Urinary bladder (tissue), 4 donors: ENCODE measurements around the gene THOC7. TPM values are rescaled to one million over a fixed set of nuclear protein-coding genes. Genes with fewer than 3 reads are reported as not detected.

Experiments used
- DNase-seq: peaks from one replicate; pipeline ENCODE4 v3.0.0-alpha.2; 2015; ENCODE audit errors: extremely low spot score
- H3K27ac ChIP-seq: one replicate; pipeline ENCODE4 v1.5.1; 2013; ENCODE audit warnings: low read depth, mild to moderate bottlenecking, moderate library complexity
- H3K36me3 ChIP-seq: one replicate; pipeline ENCODE4 v1.6.1; 2013; ENCODE audit warnings: mild to moderate bottlenecking, moderate library complexity; ENCODE audit not compliant: insufficient read depth
- H3K4me1 ChIP-seq: one replicate; pipeline ENCODE4 v1.6.1; 2013; ENCODE audit warnings: mild to moderate bottlenecking, moderate library complexity; ENCODE audit not compliant: insufficient read depth
- H3K4me3 ChIP-seq: one replicate; pipeline ENCODE4 v1.5.1; 2013; ENCODE audit warnings: low read depth, low read length
- WGBS: extraction: QIAGEN DNeasy Blood & Tissue Kit; methylation state at CpG from one replicate; pipeline ENCODE4 v1.1.7; 2013; 5-methylcytosine and 5-hydroxymethylcytosine counted together
- polyA plus RNA-seq: library from polyadenylated mRNA; stranded (reverse); fragments of 200-250 nt; gene quantifications from one replicate; pipeline ENCODE4 v1.2.3, GENCODE V29; 2013
- total RNA-seq: library from RNA; depleted of rRNA; stranded (reverse); fragments of >200 nt; gene quantifications from one replicate; pipeline ENCODE4 v1.2.3, GENCODE V29; 2014
- donor health status: healthy with polysubstance abuse.
- donor health status: healthy.

THOC7 gene
- total and polyA plus RNA-seq, 2 donors = 51.2 to 63.5 TPM

DNA sequence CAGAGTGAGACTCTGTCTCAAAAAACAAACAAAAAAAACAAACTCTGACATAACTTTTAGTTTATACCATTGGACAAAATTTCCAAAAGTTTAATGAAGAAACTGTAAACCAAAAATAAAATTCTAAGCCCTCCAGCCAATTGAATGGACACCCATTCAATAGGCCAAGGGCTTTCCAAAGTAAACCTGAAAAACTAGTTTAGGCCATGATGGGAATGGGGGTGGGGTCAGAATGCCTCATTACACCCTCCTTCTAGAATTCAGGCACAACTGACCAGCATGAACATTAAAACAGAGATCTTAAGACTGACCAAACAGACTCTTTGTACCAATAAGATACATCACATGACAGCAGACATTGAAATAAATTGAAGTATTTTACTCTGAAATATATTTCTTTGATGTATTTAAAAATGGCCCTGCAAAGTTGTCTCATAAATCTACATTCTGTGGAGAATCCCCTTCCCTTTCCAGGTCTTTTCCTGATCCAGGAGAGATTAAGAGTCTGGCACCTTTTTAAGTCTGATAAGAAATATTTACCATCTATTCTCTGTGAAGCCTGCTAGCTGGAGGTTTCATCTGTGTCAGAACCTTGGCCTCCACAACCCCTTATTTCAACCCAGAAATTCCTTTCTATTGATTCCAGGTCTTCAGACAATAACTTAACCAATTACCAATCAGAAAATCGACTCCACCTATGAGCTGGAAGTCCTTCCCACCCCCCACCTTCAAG lies 15.7 kb downstream of the THOC7 start:
- Histone ChIP-seq H3K4me3 (no peak overlapping the region), H3K36me3 (no peaks in the 10 kb centered on the region), H3K4me1 (no peaks in the 10 kb centered on the region), H3K27ac (no peak overlapping the region)
- 59% methylated on average over 1 of the region's 1 CpG for WGBS
- DNase-seq = no peak

- Histone ChIP-seq H3K36me3 (no peaks in the 10 kb centered on the region), H3K4me3 (no peak overlapping the region), H3K27ac (no peak overlapping the region), H3K4me1 (no peaks in the 10 kb centered on the region)
- 77% methylated on average over 4 of the region's 4 CpGs for WGBS
- DNase-seq = no peak
Measured at GRCh38 chr3:63845215-63845614, 18.4 kb downstream of the THOC7 start.

GRCh38 chr3:63842127-63842526 lies 21.5 kb downstream of the THOC7 start:
- Histone ChIP-seq H3K4me1 (no peaks in the 10 kb centered on the region), H3K4me3 (no peak overlapping the region), H3K27ac (no peak overlapping the region), H3K36me3 (no peaks in the 10 kb centered on the region)
- DNase-seq = no peak

DNA sequence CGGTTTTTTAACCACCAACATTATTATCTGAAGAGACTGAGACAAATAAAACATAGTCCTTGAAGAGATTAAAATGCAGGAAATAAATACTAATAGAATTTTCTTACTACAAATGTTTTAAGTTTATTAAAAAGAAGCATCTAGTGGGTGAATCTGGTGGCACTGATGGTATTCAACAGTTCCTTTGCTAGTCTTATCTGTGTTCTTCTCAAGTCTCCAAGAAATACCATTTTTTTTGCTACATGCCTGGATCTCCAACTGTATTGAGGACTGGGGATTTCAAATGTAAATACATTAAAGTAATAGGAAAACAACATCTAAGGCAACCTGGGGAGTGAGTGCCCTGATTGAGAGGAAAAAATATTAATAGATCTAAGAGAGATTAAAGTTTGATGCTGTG lies 21.9 kb downstream of the THOC7 start:
- Histone ChIP-seq H3K27ac (no peak overlapping the region), H3K4me3 (no peak overlapping the region), H3K4me1 (no peaks in the 10 kb centered on the region), H3K36me3 (no peaks in the 10 kb centered on the region)
- no peak for DNase-seq
- 0% methylated on average over 1 of the region's 1 CpG for WGBS

DNA sequence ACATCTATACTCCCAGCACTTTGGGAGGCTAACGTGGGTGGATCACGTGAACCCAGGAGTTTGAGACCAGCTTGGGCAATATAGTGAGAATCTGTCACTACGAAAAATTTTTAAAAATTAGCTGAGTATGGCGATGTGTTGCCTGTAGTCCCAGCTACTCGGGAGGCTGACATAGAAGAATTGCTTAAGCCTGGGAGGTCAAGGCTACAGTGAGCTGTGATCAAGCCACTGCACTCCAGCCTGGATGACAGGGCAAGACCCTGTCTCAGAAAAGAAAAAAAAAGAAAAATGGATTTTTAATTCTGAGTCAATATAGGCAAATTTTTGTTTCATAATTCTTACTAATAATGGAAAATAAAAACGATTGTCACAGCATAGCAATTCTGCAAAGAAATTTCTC lies 31.2 kb downstream of the THOC7 start:
- DNase-seq = no peak
- H3K4me3 ChIP-seq = no peak overlapping the region
- no peaks in the 10 kb centered on the region for H3K4me1 ChIP-seq
- H3K36me3 ChIP-seq = no peaks in the 10 kb centered on the region
- WGBS = 90% methylated on average over 6 of the region's 6 CpGs
- H3K27ac ChIP-seq = no peak overlapping the region

DNA sequence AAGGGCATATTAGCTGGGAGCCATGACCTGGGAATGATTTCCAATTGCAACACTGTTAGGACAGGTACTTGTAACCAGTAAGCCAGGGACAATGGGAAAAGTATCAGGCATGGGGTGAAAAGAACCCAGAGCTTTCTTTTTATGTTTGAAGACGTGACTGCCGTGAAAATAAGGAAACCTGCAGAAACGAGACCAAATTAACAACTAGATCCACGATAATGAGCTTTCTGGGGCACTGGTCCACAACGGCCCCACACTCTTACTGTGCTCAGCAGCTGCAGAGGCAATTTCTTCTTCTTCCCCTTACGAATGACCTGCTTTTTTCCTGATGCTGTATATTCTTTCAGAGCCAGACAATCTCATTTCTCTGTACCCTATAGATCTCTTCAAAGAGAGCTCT lies 33.1 kb downstream of the THOC7 start:
- no peak overlapping the region for H3K27ac ChIP-seq
- H3K36me3 ChIP-seq = peaks cover 2% of the 10 kb centered on the region
- no peak overlapping the region for H3K4me3 ChIP-seq
- H3K4me1 ChIP-seq = no peaks in the 10 kb centered on the region
- DNase-seq = no peak
- 93% methylated on average over 6 of the region's 6 CpGs for WGBS

- no peaks in the 10 kb centered on the region for H3K4me1 ChIP-seq
- WGBS = 80% methylated on average over 4 of the region's 4 CpGs
- H3K27ac ChIP-seq = no peak overlapping the region
- peaks cover 2% of the 10 kb centered on the region for H3K36me3 ChIP-seq
- no peak for DNase-seq
- H3K4me3 ChIP-seq = no peak overlapping the region
Measured at GRCh38 chr3:63824309-63824708, 39.3 kb downstream of the THOC7 start.

- no peak within 1 kb of the TSS for H3K27ac ChIP-seq
- no peak within 1 kb of the TSS for H3K4me3 ChIP-seq
- WGBS = 94% methylated on average over 1 of the region's 1 CpG
- no peaks in the 10 kb centered on the region for H3K4me1 ChIP-seq
- no peak for DNase-seq
- no peaks in the 10 kb centered on the region for H3K36me3 ChIP-seq
Measured at GRCh38 chr3:63819151-63819398, 44.5 kb downstream of the THOC7 start, which contains the start of gene C3orf49. Gene C3orf49, plus strand, starts transcription at chr3:63819299. Its CDS starts 173 bp downstream, at chr3:63819472.

- Histone ChIP-seq H3K4me1 (no peaks in the 10 kb centered on the region), H3K36me3 (no peaks in the 10 kb centered on the region), H3K27ac (no peak overlapping the region), H3K4me3 (no peak overlapping the region)
- peak; percentile 23 for DNase-seq
- 23% methylated on average over 10 of the region's 10 CpGs for WGBS
Measured at GRCh38 chr3:63818282-63819150, 45.1 kb downstream of the THOC7 start.

GRCh38 chr3:63817225-63817624 lies 46.4 kb downstream of the THOC7 start:
- Histone ChIP-seq H3K36me3 (peaks cover 2% of the 10 kb centered on the region), H3K27ac (no peak overlapping the region), H3K4me1 (no peaks in the 10 kb centered on the region), H3K4me3 (no peak overlapping the region)
- no peak for DNase-seq
- WGBS = 88% methylated on average over 5 of the region's 5 CpGs

DNA sequence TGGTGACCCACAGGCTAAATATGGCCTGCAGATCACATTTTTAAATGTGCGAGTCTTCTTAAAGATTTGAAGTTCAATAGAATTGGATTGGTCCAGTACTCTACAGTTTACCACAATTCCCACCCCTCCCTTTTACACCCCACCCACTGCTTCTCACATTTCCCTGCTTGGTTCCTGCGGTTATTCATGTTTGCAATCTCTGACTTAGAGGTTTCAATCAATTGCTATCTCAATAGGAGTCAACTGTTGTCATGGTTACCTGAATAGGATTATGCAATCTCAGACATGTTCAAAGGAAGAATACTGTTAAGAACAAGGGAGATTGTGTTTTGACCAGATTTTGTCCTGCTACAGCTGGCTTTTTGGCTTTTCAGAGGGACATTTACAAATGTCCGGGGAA lies 49.4 kb downstream of the THOC7 start:
- H3K4me1 ChIP-seq = no peaks in the 10 kb centered on the region
- H3K4me3 ChIP-seq = no peak overlapping the region
- H3K36me3 ChIP-seq = peaks cover 2% of the 10 kb centered on the region
- DNase-seq = no peak
- H3K27ac ChIP-seq = no peak overlapping the region
- 85% methylated on average over 3 of the region's 3 CpGs for WGBS

DNA sequence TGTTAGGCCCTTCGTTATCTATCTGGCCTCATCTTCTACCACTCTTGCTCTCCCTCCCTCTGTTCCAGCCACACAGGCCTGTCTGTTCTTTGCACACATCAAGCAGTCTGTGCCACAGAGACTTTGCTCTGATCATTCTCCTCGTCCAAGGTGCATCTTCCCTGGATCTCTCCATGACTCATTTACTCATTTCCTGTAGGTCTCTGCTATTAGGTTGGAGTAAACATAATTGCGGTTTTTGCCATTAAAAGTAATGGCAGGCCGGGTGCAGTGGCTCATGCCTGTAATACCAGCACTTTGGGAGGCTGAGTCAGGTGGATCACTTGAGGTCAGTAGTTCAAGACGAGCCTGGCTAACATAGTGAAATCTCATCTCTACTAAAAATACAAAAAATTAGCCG lies 54.0 kb downstream of the THOC7 start:
- Histone ChIP-seq H3K27ac (no peak overlapping the region), H3K36me3 (peaks cover 2% of the 10 kb centered on the region), H3K4me3 (no peak overlapping the region), H3K4me1 (no peaks in the 10 kb centered on the region)
- WGBS = 70% methylated on average over 6 of the region's 6 CpGs
- no peak for DNase-seq

GRCh38 chr3:63808633-63809032 lies 55.0 kb downstream of the THOC7 start:
- DNase-seq = no peak
- Histone ChIP-seq H3K4me3 (no peak overlapping the region), H3K27ac (no peak overlapping the region), H3K36me3 (peaks cover 2% of the 10 kb centered on the region), H3K4me1 (no peaks in the 10 kb centered on the region)
- WGBS = 80% methylated on average over 3 of the region's 3 CpGs

DNA sequence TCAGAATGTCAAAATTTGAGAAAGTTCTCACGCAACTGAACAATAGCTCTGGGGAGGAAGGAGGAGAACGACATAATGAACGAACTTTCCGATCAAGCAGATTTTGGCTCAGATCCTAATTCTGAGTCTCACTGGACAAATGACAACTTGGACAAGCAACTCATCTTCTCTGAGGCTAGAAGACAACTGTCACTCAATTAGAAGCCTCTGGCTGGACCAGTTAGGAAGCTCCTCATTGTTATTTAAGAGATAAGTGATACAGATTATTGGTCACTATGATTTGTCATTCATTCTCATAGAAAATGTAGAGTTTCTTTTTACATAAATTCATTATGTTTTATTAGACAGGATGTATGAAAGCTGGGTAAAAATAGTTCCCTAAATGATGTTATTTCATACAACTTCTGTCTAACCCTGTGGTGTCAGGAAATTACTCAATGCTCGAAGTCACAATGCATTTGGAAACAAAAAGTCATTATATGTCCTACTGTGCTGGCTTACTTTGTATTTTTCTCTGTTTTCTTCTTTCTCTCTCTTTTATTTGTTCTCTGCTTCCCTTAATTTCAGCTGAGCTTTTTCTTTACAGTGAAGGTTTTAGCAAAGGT lies 55.5 kb downstream of the THOC7 start:
- 78% methylated on average over 5 of the region's 5 CpGs for WGBS
- peaks cover 2% of the 10 kb centered on the region for H3K36me3 ChIP-seq

More for the DNA sequence above, 55.5 kb downstream of the THOC7 start:
- no peak for DNase-seq
- no peaks in the 10 kb centered on the region for H3K4me1 ChIP-seq
- H3K27ac ChIP-seq = no peak overlapping the region
- no peak overlapping the region for H3K4me3 ChIP-seq
